HG03432 (cell line): ENCODE measurements around the gene RAB6B.

ENCODE experiments used
- ATAC-seq: cut with Tn5 transposase; IDR thresholded peaks from one replicate; pipeline ENCODE4 v1.9.1; 2021; ENCODE audit warnings: mild to moderate bottlenecking, moderate library complexity; ENCODE audit not compliant: unreplicated experiment

Gene RAB6B

DNA sequence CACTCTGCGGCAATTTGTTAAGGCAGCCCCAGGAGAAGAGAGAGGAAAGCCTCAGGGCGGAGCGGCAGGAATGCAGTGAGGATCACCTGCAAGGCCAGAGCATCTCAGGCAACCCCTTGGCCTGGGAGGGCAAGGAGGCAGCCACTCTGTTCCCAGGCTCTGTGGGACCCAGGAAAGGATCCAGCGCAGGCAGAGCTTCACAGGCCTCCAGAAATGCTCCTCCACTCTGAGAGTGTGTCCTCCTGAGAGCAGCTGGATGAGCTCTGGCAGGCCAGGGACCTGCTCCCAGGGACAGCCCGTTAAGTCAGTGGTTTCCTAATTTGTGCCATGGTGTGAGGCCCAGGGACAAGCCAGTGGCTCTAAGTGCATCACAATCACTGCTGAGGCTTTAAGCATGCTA lies 35.2 kb downstream of the RAB6B start:
- no peak for ATAC-seq

GRCh38 chr3:133859381-133860234 lies 36.1 kb downstream of the RAB6B start:
- no peak for ATAC-seq

DNA sequence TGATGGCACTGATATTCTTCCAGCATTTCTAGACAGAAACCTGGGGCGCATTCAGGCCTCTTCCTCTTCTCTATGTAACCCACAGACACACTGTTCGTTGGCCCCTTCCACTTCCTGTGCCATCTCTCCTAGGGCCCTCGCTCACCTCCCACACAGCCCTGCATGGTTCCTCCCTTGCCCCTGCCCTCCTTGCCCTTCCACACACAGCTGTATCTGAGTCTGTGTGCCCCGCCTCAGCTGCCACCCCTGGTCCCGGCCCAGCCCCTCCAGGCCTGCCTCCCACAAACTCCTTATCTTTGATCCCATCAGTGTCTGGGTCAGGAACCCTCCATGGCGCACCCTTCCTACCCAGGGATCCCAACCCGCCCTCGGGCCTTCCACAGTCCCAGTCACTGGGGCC lies 37.9 kb downstream of the RAB6B start:
- ATAC-seq: no peak

GRCh38 chr3:133856316-133856715 lies 39.4 kb downstream of the RAB6B start:
- no peak for ATAC-seq

GRCh38 chr3:133855772-133856171 lies 39.9 kb downstream of the RAB6B start:
- no peak for ATAC-seq

GRCh38 chr3:133855002-133855370 lies 40.7 kb downstream of the RAB6B start:
- ATAC-seq: no peak

DNA sequence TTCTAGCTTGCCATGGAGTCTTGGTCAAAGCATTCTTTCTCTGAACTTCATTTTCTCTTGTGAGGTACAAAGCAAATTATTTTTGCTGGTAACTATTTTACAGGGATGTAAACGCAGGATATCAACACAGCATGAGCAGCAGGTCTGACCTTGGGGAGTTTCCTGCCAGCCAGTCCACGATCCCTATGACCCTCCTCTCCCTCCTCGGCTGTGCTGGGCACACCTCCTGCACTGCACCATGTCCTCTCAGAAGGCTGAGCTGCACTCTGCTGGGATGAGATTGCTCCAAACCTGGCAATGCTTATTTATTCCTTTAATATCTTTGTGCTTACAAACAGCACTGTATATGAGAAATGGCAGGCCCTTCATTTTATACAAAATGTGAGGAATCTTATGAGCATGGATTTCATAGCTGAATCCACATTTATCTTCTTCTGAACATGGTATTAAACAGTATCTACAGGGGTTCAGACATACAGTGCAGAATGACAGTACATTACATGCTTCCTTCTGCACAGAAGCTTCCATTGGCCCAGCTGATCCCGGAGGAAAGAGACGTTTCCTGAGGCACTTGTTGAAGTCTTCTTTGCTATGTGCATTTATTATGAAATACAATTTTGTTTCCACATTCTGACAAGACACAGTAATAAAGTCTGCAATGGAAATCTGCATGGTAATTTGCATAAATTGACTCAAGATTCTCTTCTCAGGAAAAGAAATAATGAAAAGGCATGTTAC lies 41.2 kb downstream of the RAB6B start:
- no peak for ATAC-seq

GRCh38 chr3:133853925-133854227 lies 41.8 kb downstream of the RAB6B start:
- ATAC-seq: no peak

GRCh38 chr3:133853063-133853924 lies 42.4 kb downstream of the RAB6B start:
- no peak for ATAC-seq

DNA sequence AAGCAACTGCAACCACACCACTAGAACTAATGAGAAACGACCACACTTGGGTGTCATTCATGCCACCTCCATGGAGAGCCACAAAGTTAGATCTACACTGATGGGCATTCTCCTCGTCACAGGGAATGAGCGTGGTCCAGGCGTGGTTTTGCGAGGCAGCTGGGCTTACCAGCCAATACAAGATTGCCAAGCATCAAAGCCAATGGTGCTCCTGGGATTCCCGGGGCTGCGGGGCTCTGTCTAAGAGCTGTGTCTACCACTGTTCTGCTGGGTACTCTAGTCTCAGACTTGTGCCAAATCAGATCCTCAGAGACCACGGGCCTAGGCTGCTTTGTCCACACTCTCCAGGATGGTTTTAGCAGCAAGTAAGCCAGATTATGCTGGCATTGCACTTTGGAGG lies 43.8 kb downstream of the RAB6B start:
- no peak for ATAC-seq

DNA sequence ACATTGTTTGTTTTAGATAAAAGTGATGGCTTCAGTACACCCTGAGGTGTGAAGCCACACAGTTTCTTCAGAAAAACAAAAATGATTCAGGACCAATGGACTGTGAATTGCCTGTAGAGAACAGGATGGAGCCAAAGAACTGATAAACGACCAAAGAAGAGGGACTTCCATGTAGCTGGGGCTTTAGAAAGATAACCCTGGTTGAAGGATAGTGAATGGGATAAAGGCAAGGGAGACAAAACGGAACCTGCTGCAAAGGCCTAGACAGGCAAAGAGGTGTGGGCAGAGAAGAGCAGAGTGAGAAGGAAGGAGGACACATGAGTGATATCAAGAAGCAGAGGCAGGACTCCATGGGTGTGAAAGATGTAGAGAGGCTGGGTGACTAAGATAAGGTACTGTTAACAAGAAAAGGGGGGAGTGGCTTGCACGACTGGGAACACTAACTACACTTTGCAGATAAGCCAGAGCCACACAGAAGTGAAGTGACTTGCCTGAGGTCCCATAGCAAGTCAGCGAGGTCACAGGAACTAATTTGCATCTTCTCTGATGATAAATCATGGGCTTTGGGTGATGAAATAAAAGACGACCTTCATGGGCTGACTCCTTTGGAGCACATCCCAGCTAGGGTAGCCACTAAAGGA lies 44.3 kb downstream of the RAB6B start:
- ATAC-seq: peak; percentile 52

DNA sequence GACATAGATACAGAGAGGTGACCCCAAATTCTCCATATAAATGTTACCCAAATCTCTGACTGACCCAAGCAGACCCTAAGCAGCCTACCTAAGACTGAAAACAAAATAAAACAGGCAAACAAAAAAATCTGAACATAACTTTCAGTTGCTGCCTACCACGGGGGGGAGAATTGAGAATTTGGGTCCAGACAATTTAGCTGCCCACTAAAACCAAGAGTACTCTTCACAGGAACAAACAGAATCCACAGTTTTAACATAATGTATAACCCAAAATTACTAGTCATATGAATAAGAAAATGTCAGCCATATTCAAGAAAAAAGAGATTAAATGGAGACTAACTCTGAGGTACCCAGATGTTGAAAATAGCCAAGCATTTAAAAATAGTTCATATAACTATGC lies 45.6 kb downstream of the RAB6B start:
- ATAC-seq: no peak

- no peak for ATAC-seq
Measured at GRCh38 chr3:133849346-133849745, 46.3 kb downstream of the RAB6B start.

DNA sequence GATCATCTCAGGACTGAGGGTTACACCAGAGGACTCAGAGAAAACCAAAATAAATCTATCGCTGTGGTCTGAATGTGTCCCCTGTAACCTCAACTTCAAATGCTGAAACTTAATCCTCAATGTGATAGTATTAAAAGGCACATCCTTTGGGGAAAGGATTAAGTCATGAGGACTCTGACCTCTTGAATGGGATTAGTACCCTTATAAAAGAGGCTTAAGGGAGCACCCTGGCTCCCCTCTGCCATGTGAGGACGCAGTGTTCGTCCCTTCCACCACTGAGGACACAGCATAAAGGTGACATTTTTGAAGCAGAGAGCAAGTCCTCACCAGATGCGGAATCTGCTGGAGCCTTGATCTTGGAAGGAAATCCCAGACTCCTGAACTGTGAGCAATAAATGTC lies 50.6 kb downstream of the RAB6B start:
- no peak for ATAC-seq

- ATAC-seq: no peak
Measured at GRCh38 chr3:133843634-133844033, 52.0 kb downstream of the RAB6B start.

DNA sequence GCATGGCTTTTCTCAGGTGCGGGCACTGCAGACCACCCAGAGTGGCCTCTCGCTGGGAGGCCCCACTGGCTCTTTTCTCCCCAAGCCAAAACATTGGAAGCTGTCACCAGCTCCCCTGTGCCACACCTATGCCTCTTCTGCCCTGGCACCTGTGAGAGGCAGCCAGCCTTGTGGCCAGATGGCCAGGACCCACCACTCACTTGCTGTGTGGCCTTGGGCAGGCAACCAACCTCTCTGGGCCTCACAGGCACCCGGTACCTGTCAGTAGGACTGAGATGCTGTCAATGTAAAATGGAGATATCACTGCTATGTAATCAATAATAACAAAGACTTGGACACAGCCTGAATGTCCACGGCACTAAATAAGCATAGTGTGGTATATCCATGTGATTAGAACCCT lies 53.5 kb downstream of the RAB6B start:
- ATAC-seq: no peak

GRCh38 chr3:133841196-133841595 lies 54.5 kb downstream of the RAB6B start:
- ATAC-seq: no peak

DNA sequence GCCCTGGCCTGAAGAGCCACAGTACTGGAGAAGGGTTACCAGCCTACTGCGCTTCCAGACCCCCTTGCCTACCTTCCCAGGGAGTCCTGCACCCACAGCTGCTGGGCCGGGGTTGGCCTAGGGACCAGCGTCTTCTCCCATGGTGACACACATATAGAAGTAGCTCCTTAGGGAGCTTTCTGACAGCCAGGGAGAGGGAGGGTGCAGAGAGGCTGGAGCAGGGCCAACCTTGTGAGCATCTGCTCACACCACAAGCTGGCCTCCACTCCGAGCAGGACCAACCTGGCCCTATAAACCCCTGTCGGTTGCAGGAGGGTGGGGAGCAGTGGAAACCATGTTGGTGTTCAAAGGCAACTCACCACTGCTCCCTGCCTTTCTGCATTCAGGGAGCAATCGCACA lies 54.9 kb downstream of the RAB6B start:
- ATAC-seq: no peak

- no peak for ATAC-seq
Measured at GRCh38 chr3:133840055-133840737, 55.5 kb downstream of the RAB6B start.

DNA sequence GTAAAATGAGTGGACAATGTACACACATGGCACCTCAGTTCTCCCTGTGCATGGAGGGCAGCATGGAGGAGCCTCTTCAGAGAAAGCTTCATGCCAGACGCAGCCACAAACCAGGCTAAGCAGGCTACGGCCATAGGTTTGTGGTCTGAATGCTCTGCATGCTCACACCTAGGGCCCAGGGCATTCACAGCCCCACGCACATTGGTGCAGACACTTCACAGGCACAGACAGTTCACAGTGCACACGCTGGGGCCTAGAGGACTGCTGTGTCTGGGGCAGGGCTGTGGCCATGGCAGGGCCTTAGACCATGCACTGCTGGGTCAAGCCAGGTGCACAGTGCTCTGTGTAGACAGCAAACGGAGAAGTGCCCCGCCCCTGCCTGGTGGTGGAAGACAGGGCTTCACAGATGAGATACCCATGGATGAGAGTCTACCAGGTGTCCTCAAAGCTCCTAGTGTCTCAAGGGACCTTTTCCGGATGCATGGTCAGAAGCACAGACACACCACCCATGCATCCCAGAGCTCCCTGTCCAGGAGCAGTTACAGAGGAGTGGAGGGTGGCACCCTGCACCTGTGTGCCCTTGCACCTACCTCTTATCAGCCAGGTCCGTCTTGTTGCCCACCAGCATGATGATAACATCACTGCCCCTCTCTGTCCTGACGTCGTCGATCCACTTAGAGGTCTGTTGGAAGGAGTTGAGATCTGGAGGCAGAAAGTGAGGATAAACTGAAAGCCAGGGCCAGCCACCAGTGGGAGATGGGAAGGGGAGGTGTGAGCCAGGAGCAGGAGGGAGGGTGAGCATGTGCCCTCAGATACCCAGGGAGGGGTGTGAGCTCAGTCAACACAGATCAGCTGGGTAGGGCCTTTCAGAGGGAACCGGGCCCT lies 56.5 kb downstream of the RAB6B start:
- no peak for ATAC-seq
